Astrocyte (in vitro differentiated cells and primary cell): Measurements from ENCODE around the gene ITFG1. TPM values are rescaled to one million over a fixed set of nuclear protein-coding genes. Genes with fewer than 3 reads are reported as not detected.
A peak's percentile ranks its signal among the peaks of the same experiment; 100 is the strongest.
"Not testable (repeated sequence)": the region's sequence is repeated elsewhere in the genome, so short reads cannot be mapped to it uniquely, and the experiment has no call there.

ENCODE experiments used
- DNase-seq: peaks from one replicate; pipeline ENCODE4 v3.0.0-alpha.2; 2010; ENCODE audit warnings: low read depth
- FAIRE-seq: peaks from 2 replicates; lab custom pipeline; 2011; peaks lifted over from hg19 to GRCh38; lab: Jason Lieb, UNC
- H2AFZ ChIP-seq: 2 replicates; pipeline ENCODE4 v1.6.0; 2012; ENCODE audit warnings: low read depth, low read length, inconsistent platforms
- H3K27ac ChIP-seq: 2 replicates; pipeline ENCODE4 v1.5.1; 2011; ENCODE audit warnings: low read depth, low read length, inconsistent platforms
- H3K27me3 ChIP-seq: 2 replicates; pipeline ENCODE4 v1.6.0; 2011; ENCODE audit warnings: low read length, inconsistent platforms; ENCODE audit not compliant: insufficient read depth
- H3K36me3 ChIP-seq: 2 replicates; pipeline ENCODE4 v1.5.1; 2011; ENCODE audit warnings: low read length, inconsistent platforms; ENCODE audit not compliant: insufficient read depth
- H3K4me1 ChIP-seq: 2 replicates; pipeline ENCODE4 v1.5.1; 2011; ENCODE audit warnings: low read length, inconsistent platforms; ENCODE audit not compliant: insufficient read depth
- H3K4me2 ChIP-seq: 2 replicates; pipeline ENCODE4 v1.6.0; 2012; ENCODE audit warnings: low read length, inconsistent platforms
- H3K4me3 ChIP-seq: 2 replicates; pipeline ENCODE4 v1.5.1; 2011; ENCODE audit warnings: low read depth, mild to moderate bottlenecking, low read length, inconsistent platforms; ENCODE audit not compliant: insufficient read depth
- H3K79me2 ChIP-seq: 2 replicates; pipeline ENCODE4 v1.6.0; 2012; ENCODE audit warnings: mild to moderate bottlenecking, low read length, inconsistent platforms; ENCODE audit not compliant: insufficient read depth
- H3K9ac ChIP-seq: 2 replicates; pipeline ENCODE4 v1.6.0; 2012; ENCODE audit warnings: mild to moderate bottlenecking, low read length, inconsistent platforms
- H3K9me3 ChIP-seq: 2 replicates; pipeline ENCODE4 v1.5.1; 2012; ENCODE audit warnings: low read depth, mild to moderate bottlenecking, low read length, inconsistent platforms; ENCODE audit not compliant: insufficient read depth
- H4K20me1 ChIP-seq: 2 replicates; pipeline ENCODE4 v1.6.0; 2012; ENCODE audit warnings: low read length, inconsistent platforms; ENCODE audit not compliant: insufficient read depth
- H3K27ac Mint-ChIP-seq: one replicate; pipeline ENCODE4 v1.8.0; 2021; ENCODE audit warnings: mild to moderate bottlenecking, mixed read lengths; ENCODE audit not compliant: unreplicated experiment
- H3K27me3 Mint-ChIP-seq: one replicate; pipeline ENCODE4 v1.8.0; 2021; ENCODE audit warnings: low read depth, mixed read lengths; ENCODE audit not compliant: unreplicated experiment
- H3K36me3 Mint-ChIP-seq: one replicate; pipeline ENCODE4 v1.8.0; 2021; ENCODE audit warnings: low read depth, mixed read lengths; ENCODE audit not compliant: unreplicated experiment
- H3K4me1 Mint-ChIP-seq: one replicate; pipeline ENCODE4 v1.8.0; 2021; ENCODE audit warnings: low read depth, mixed read lengths; ENCODE audit not compliant: unreplicated experiment
- H3K4me3 Mint-ChIP-seq: one replicate; pipeline ENCODE4 v1.8.0; 2021; ENCODE audit warnings: mild to moderate bottlenecking, moderate library complexity, mixed read lengths; ENCODE audit not compliant: unreplicated experiment
- H3K9me3 Mint-ChIP-seq: one replicate; pipeline ENCODE4 v1.8.0; 2021; ENCODE audit warnings: mild to moderate bottlenecking, mixed read lengths; ENCODE audit not compliant: unreplicated experiment
- EZH2 ChIP-seq: IDR thresholded peaks from 2 replicates; pipeline ENCODE4 v1.6.1; 2012; ENCODE audit warnings: mild to moderate bottlenecking, low read length, inconsistent platforms; ENCODE audit not compliant: insufficient read depth
- total RNA-seq: library from RNA; stranded (reverse); gene quantifications from 2 replicates; pipeline ENCODE4 v1.2.1, GENCODE V29; 2021
- TF ChIP-seq, protein P1 (sequence below): IDR thresholded peaks from 2 replicates; pipeline ENCODE4 v1.5.1; 2011; ENCODE audit warnings: low read depth, mild to moderate bottlenecking, inconsistent platforms, low read length, moderate library complexity; ENCODE audit not compliant: insufficient read depth

Gene ITFG1
- total RNA-seq, 1 donor from 2014 or later, result 52.7 TPM

DNA sequence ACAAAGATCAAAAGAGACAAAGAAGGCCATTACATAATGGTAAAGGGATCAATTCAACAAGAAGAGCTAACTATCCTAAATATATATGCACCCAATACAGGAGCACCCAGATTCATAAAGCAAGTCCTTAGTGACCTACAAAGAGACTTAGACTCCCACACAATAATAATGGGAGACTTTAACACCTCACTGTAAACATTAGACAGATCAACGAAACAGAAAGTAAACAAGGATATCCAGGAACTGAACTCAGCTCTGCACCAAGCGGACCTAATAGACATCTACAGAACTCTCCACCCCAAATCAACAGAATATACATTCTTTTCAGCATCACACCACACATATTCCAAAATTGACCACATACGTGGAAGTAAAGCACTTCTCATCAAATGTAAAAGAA lies 20.8 kb downstream of the ITFG1 start:
- Mint-ChIP-seq H3K9me3 (peaks cover 22% of the 10 kb centered on the region), H3K36me3 (peaks cover 19% of the 10 kb centered on the region)
- H2AFZ ChIP-seq, FAIRE-seq, H3K4me2 ChIP-seq, H3K27ac ChIP-seq, H4K20me1 ChIP-seq, H3K4me1 Mint-ChIP-seq, H3K4me3 Mint-ChIP-seq, H3K9ac ChIP-seq, H3K27ac Mint-ChIP-seq, H3K79me2 ChIP-seq, H3K4me1 ChIP-seq, H3K4me3 ChIP-seq, H3K9me3 ChIP-seq, H3K27me3 ChIP-seq, H3K27me3 Mint-ChIP-seq, H3K36me3 ChIP-seq, DNase-seq: not testable (repeated sequence)

DNA sequence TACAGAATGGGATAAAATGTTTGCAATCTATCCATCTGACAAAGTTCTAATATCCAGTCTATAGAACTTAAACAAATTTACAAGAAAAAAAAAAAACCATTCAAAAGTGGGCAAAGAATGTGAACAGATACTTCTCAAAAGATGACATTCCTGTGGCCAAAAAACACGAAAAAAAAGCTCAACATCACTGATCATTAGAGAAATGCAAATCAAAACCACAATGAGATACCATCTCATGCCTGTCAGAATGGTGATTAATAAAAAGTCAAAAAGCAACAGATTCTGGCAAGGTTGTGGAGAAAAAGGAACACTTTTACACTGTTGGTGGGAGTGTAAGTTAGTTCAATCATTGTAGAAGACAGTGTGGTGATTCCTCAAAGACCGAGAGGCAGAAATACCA lies 26.6 kb downstream of the ITFG1 start:
- FAIRE-seq, result not testable (repeated sequence)

DNA sequence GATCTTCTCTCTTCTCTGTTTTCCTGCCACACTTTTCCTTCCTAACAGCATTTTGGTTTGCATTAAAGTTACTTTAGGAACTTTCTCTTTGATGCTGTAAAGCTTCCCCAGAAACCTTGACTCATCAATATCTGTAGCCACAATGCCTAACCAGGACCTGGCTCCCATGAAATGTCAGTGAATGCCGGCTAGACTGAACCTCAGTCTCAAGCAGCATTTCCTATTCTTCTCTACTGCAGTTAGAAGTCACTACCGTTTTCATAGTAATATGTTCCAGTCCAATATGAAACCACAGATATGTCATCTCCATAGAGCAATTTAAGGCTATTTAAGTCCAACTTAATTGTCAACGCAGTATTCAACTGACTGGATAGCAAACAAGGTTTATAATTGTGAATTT lies 28.9 kb downstream of the ITFG1 start:
- peaks cover 6% of the 10 kb centered on the region for H3K36me3 Mint-ChIP-seq
- no peak overlapping the region for H3K4me2 ChIP-seq
- H2AFZ ChIP-seq, result no peak overlapping the region
- no peaks in the 10 kb centered on the region for H3K27me3 Mint-ChIP-seq
- FAIRE-seq, result peak; percentile 17
- no peaks in the 10 kb centered on the region for H3K9me3 ChIP-seq
- H3K4me1 Mint-ChIP-seq, result peaks cover 18% of the 10 kb centered on the region
- no peak overlapping the region for H3K27ac Mint-ChIP-seq
- TF ChIP-seq, protein P1, sequence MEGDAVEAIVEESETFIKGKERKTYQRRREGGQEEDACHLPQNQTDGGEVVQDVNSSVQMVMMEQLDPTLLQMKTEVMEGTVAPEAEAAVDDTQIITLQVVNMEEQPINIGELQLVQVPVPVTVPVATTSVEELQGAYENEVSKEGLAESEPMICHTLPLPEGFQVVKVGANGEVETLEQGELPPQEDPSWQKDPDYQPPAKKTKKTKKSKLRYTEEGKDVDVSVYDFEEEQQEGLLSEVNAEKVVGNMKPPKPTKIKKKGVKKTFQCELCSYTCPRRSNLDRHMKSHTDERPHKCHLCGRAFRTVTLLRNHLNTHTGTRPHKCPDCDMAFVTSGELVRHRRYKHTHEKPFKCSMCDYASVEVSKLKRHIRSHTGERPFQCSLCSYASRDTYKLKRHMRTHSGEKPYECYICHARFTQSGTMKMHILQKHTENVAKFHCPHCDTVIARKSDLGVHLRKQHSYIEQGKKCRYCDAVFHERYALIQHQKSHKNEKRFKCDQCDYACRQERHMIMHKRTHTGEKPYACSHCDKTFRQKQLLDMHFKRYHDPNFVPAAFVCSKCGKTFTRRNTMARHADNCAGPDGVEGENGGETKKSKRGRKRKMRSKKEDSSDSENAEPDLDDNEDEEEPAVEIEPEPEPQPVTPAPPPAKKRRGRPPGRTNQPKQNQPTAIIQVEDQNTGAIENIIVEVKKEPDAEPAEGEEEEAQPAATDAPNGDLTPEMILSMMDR, result no peak
- no peak for TF ChIP-seq EZH2
- H3K9ac ChIP-seq, result no peak overlapping the region
- H3K36me3 ChIP-seq, result peaks cover 5% of the 10 kb centered on the region
- DNase-seq, result peak; percentile 17
- no peaks in the 10 kb centered on the region for H3K27me3 ChIP-seq
- H3K4me3 ChIP-seq, result no peak overlapping the region
- no peaks in the 10 kb centered on the region for H3K4me1 ChIP-seq
- H3K4me3 Mint-ChIP-seq, result no peak overlapping the region
- H3K9me3 Mint-ChIP-seq, result no peaks in the 10 kb centered on the region
- peaks cover 14% of the 10 kb centered on the region for H4K20me1 ChIP-seq
- peaks cover 2% of the 10 kb centered on the region for H3K79me2 ChIP-seq
- no peak overlapping the region for H3K27ac ChIP-seq

More for the DNA sequence above, 26.6 kb downstream of the ITFG1 start:
- not testable (repeated sequence) for H3K4me3 Mint-ChIP-seq, H3K79me2 ChIP-seq, H3K27me3 ChIP-seq, H3K4me3 ChIP-seq, H3K9me3 Mint-ChIP-seq, H2AFZ ChIP-seq, H3K4me1 ChIP-seq, H3K9ac ChIP-seq, H3K27me3 Mint-ChIP-seq, H3K4me2 ChIP-seq, H3K36me3 ChIP-seq, H3K9me3 ChIP-seq, H3K27ac ChIP-seq
- Mint-ChIP-seq H3K4me1 (peaks cover 18% of the 10 kb centered on the region), H3K36me3 (peaks cover 12% of the 10 kb centered on the region), H3K27ac (peak overlapping the region; percentile 27)
- H4K20me1 ChIP-seq, result peaks cover 14% of the 10 kb centered on the region
- peak; percentile 39 for DNase-seq
